HG03066 (cell line): ENCODE results near the gene H2AZ1.
"Not testable (repeated sequence)": the region's sequence is repeated elsewhere in the genome, so short reads cannot be mapped to it uniquely, and the experiment has no call there.

Experiments used
- ATAC-seq: cut with Tn5 transposase; IDR thresholded peaks from one replicate; pipeline ENCODE4 v1.9.1; 2021; ENCODE audit warnings: low read depth; ENCODE audit not compliant: unreplicated experiment

H2AZ1 gene

GRCh38 chr4:99949999-99950912, at the start of gene H2AZ1:
H2AZ1 (minus strand) TSS chr4:99950275; CDS start chr4:99950170, 105 bp downstream.
- ATAC-seq: peak; percentile 51

GRCh38 chr4:99998062-99998867, 48.2 kb upstream of the H2AZ1 start:
- no peak for ATAC-seq

- ATAC-seq: no peak
These were observed 41.7 kb upstream of the H2AZ1 start for GRCh38 chr4:99991741-99992140.

GRCh38 chr4:99987681-99988080, 37.6 kb upstream of the H2AZ1 start:
- no peak for ATAC-seq

GRCh38 chr4:99986792-99987191, 36.7 kb upstream of the H2AZ1 start:
- no peak for ATAC-seq

GRCh38 chr4:99983289-99983943, 33.3 kb upstream of the H2AZ1 start:
- ATAC-seq: no peak

- ATAC-seq: no peak
These were observed 29.8 kb upstream of the H2AZ1 start for GRCh38 chr4:99979872-99980271.

GRCh38 chr4:99971453-99972111, 21.5 kb upstream of the H2AZ1 start:
- ATAC-seq: no peak

GRCh38 chr4:99968330-99968729, 18.3 kb upstream of the H2AZ1 start:
- ATAC-seq: no peak

- no peak for ATAC-seq
These were observed 16.6 kb upstream of the H2AZ1 start for GRCh38 chr4:99966692-99967091.

- no peak for ATAC-seq
These were observed 15.7 kb upstream of the H2AZ1 start for GRCh38 chr4:99965674-99966350.

GRCh38 chr4:99965173-99965572, 15.1 kb upstream of the H2AZ1 start:
- ATAC-seq: no peak

GRCh38 chr4:99961711-99962110, 11.6 kb upstream of the H2AZ1 start:
- no peak for ATAC-seq

GRCh38 chr4:99960648-99961047, 10.6 kb upstream of the H2AZ1 start:
- ATAC-seq: no peak

- not testable (repeated sequence) for ATAC-seq
These were observed 8.1 kb upstream of the H2AZ1 start for GRCh38 chr4:99958207-99958606.

- ATAC-seq: no peak
These were observed 809 bp upstream of the H2AZ1 start for GRCh38 chr4:99950913-99951254.

- peak; percentile 20 for ATAC-seq
These were observed 759 bp downstream of the H2AZ1 start for GRCh38 chr4:99949034-99949998.

GRCh38 chr4:99947608-99948007, 2.5 kb downstream of the H2AZ1 start:
- ATAC-seq: no peak

- ATAC-seq: no peak
These were observed 2.9 kb downstream of the H2AZ1 start for GRCh38 chr4:99947190-99947578.
